Myocyte (in vitro differentiated cells): ENCODE data around the gene MS4A5. TPM values are rescaled to one million over a fixed set of nuclear protein-coding genes. Genes with fewer than 3 reads are reported as not detected.

Source experiments
- DNase-seq: peaks from one replicate; pipeline ENCODE4 v3.0.0-alpha.2; 2012; ENCODE audit warnings: low read depth
- total RNA-seq: library from RNA; depleted of rRNA; stranded (reverse); fragments of >200 nt; gene quantifications from 2 replicates; pipeline ENCODE4 v1.2.3, GENCODE V29; 2014

The MS4A5 gene
- total RNA-seq, 1 donor from 2014 or later, result not detected

- no peak for DNase-seq
Observed at GRCh38 chr11:60477035-60477445, 47.7 kb downstream of the MS4A5 start.

- DNase-seq, result no peak
Observed at GRCh38 chr11:60482361-60482760, 53.0 kb downstream of the MS4A5 start.

- no peak for DNase-seq
Observed at GRCh38 chr11:60485987-60486386, 56.6 kb downstream of the MS4A5 start.

GRCh38 chr11:60492488-60493009 is 63.2 kb downstream of the MS4A5 start, which contains the start of gene MS4A12:
MS4A12 (plus strand) TSS chr11:60492778; CDS start chr11:60497319, 4,541 bp downstream.
- DNase-seq, result no peak

GRCh38 chr11:60493454-60493853 is 64.1 kb downstream of the MS4A5 start:
- no peak for DNase-seq

Other genes starting within 250 kb of the MS4A5 start
- not detected in 2 replicates for gene MS4A6A, start 246.5 kb upstream of the MS4A5 start, total RNA-seq
- not detected in 2 replicates for gene MS4A4E, start 186.4 kb upstream of the MS4A5 start, total RNA-seq
- gene MS4A4A, start 148.9 kb upstream of the MS4A5 start, total RNA-seq, result not detected in 2 replicates
- not detected in 2 replicates for gene MS4A6E, start 102.3 kb upstream of the MS4A5 start, total RNA-seq
- not detected in 2 replicates for gene MS4A7, start 51.0 kb upstream of the MS4A5 start, total RNA-seq
- not detected in 2 replicates for gene MS4A14, start 33.1 kb upstream of the MS4A5 start, total RNA-seq
- not detected in 2 replicates for gene MS4A1, start 26.3 kb downstream of the MS4A5 start, total RNA-seq
- 0.19 TPM in 1 of 2 replicates, not detected in the other for gene MS4A12, start 63.2 kb downstream of the MS4A5 start, total RNA-seq
- gene MS4A13, start 85.8 kb downstream of the MS4A5 start, total RNA-seq, result not detected in 2 replicates